HEK293 (cell line): ENCODE measurements around the gene MON2.

ENCODE experiments used
- CTCF ChIP-seq: fragments of 450-650 bp; formaldehyde crosslinking; IDR thresholded peaks from 2 replicates; pipeline ENCODE4 v1.5.1; 2016; ENCODE audit warnings: missing biosample characterization, missing genetic modification characterization
- KLF16 ChIP-seq: fragments of 450-650 bp; formaldehyde crosslinking; IDR thresholded peaks from 2 replicates; pipeline ENCODE4 v1.5.1; 2017; ENCODE audit warnings: missing biosample characterization, missing genetic modification characterization
- ZFHX2 ChIP-seq: fragments of 450-650 bp; formaldehyde crosslinking; conservative IDR thresholded peaks from 2 replicates; pipeline ENCODE4 v1.5.1; 2016; ENCODE audit warnings: missing biosample characterization, missing genetic modification characterization
- ZNF112 ChIP-seq: fragments of 450-650 bp; formaldehyde crosslinking; IDR thresholded peaks from 2 replicates; pipeline ENCODE4 v1.5.0; 2017; ENCODE audit warnings: missing biosample characterization, missing genetic modification characterization
- ZNF121 ChIP-seq: fragments of 450-650 bp; formaldehyde crosslinking; IDR thresholded peaks from 2 replicates; pipeline ENCODE4 v1.5.1; 2016; ENCODE audit warnings: missing biosample characterization, missing genetic modification characterization
- ZNF23 ChIP-seq: fragments of 450-650 bp; formaldehyde crosslinking; IDR thresholded peaks from 2 replicates; pipeline ENCODE4 v1.5.1; 2016; ENCODE audit warnings: missing biosample characterization, missing genetic modification characterization, borderline replicate concordance
- ZNF324 ChIP-seq: fragments of 450-650 bp; formaldehyde crosslinking; IDR thresholded peaks from 2 replicates; pipeline ENCODE4 v1.5.1; 2016; ENCODE audit warnings: missing biosample characterization, missing genetic modification characterization
- ZNF416 ChIP-seq: fragments of 450-650 bp; formaldehyde crosslinking; IDR thresholded peaks from 2 replicates; pipeline ENCODE4 v1.5.1; 2016; ENCODE audit warnings: missing biosample characterization, missing genetic modification characterization
- ZNF549 ChIP-seq: fragments of 450-650 bp; IDR thresholded peaks from 2 replicates; pipeline ENCODE4 v1.5.1; 2018; ENCODE audit warnings: missing biosample characterization, missing genetic modification characterization, mild to moderate bottlenecking, inconsistent platforms, moderate library complexity
- ZNF843 ChIP-seq: fragments of 450-650 bp; formaldehyde crosslinking; IDR thresholded peaks from 2 replicates; pipeline ENCODE4 v1.5.1; 2016; ENCODE audit warnings: missing biosample characterization, missing genetic modification characterization

GRCh38 chr12:62530596-62530995 is 64.0 kb downstream of the MON2 start:
- TF ChIP-seq ZNF112 (tag by site-specific recombination) = no peak
- no peak for TF ChIP-seq ZNF416 (tag by site-specific recombination)
- TF ChIP-seq CTCF = no peak
- no peak for TF ChIP-seq ZNF23 (tag by site-specific recombination)
- TF ChIP-seq ZNF549 = no peak
- TF ChIP-seq ZNF324 (tag by site-specific recombination) = no peak
- TF ChIP-seq KLF16 (tag by site-specific recombination) = no peak
- TF ChIP-seq ZNF121 = no peak
- TF ChIP-seq ZFHX2 (tag by site-specific recombination) = no peak
- TF ChIP-seq ZNF843 (tag by site-specific recombination) = no peak
